Activated T-cell treated with anti-CD3 and anti-CD28 coated beads, Interleukin-2, amount 50 U/mL, for 48 hours (primary cell): ENCODE measurements around the gene ELAPOR1.

Experiments
- DNase-seq, 2 experiments: peaks; one replicate each; pipeline ENCODE4 v3.0.0-alpha.2; 2020

Gene ELAPOR1

DNA sequence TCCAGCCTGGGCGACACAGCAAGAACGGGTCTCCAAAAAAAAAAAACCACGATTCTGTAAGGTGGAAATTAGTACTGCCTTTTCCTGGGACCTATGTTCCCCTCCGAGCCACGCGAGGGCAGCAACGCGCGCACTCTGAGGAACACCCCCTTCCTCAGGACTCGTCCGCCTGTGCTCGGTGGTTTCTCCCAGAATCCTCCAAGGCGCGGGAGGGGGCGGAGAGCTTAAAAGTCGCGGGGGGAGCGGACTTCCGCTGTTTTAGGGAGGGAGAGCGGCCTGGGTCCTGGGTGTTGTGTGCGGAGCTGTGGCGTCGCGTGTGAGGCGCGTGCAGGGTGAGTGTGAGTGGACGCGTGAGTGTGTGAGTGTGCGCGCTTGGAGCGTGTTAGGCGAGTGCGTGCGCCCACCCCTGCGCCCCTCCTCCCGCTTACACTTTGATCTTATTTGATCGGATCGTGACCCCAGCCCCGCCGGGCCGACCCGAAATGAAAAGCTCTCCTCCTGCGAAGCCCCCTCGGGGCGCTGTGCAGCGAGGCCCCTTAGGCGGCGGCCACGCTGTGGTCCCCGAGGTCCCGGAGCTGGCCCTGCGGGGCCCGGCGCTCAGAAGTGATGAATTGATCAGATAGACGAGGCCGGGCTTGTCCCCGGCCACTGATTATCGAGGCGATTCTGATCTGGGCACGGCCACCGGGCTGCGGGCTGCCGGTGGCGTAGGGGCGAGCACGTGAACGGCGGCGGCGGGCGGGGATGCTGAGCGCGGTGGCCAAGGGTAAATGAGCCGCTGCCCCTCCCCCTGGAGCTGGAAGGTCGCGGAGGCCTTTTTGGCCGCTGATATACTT, 13.8 kb upstream of the ELAPOR1 start:
- peak; percentile 97 to 98 for DNase-seq

DNA sequence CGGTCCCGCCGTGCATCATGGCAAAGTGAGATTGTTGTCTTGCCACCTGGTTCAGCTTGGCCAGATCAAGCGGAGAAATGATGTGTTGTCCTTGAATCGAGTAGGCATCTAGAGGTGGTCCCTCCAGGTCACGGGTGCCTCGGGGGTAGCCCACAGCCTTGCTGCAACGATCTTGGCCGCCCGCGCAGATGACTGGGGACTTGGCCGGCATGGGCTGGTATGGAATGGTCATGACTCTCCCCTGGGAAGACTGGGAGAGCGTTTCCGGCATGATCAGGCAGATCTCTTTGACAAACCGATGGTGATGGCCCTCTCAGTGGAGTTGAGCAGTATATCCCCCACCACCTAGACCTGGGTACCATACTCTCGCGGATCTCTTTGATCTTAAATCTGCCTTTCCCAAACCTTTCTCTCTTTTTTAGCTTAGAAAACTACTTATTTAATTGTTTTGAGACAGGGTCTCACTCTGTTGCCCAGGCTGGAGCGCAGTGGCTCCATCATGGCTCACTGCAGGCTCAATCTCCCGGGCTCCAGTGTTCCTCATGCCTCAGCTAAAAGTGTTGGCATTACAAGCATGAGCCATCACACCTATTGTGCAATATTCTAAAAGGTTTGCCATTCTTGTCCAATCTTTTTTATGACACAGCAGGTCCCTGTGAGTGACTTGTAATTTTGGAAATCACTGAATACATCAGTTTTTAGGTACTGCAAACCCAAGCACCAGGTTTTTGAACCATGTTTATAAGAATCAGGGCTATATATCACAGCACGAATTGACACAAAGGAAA, 9.4 kb upstream of the ELAPOR1 start:
- DNase-seq: no peak

DNA sequence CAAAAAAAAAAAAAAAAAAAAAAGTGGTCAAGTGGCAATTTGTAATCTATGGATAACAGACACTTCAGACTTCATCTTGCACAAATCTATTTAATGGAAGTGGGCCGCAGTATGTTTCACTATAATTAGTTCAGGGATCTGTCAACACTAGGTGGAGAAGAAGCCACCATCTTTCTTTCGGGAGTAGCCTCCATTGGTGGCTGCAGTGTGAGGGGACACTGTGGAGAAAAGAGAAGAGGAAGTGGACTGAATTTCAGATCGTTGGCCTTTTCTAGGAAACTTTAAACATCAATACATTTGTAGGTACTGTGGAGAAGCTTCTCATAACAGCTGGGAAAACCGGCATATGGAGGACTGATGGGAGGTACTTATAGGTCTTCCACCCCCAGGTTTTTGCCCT, 8.0 kb upstream of the ELAPOR1 start:
- no peak for DNase-seq

DNA sequence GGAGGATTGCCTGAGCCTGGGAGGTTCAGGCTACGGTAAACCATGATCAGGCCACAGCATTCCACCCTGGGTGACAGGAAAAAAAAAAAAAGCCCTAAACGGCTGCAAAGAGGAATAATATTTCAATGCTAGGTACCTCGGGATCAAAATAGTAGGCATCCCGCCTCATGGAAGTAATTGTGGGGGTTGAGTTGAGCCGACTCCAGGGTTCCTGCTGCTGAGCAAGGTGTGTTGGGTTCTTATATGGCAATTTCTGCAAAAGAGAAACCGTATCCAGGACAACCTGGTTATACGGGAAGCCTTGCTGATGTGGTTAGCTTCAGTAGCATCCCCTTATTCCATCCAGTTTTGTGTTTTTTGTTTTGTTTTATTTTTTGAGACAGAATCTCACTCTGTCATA, 6.1 kb upstream of the ELAPOR1 start:
- DNase-seq: no peak

DNA sequence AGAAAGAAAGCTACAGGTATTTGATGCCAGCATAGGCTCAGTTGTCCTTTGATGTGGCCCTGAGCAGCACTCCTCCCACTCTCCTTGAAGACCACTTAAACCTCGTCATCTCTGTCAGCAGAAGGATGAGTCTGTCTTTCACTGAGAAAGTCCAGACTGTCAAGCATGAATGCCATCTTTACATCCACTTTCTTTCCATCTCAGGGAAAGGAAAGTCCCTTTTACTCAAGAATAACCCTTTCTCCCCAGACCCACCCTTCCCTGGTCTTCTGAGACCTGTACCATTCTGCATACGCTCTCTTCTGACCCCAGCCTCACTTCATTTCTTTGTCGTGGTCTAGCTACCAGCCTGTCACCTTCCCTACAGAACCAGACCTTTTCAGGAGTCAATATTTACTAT, 4.0 kb upstream of the ELAPOR1 start:
- no peak for DNase-seq

DNA sequence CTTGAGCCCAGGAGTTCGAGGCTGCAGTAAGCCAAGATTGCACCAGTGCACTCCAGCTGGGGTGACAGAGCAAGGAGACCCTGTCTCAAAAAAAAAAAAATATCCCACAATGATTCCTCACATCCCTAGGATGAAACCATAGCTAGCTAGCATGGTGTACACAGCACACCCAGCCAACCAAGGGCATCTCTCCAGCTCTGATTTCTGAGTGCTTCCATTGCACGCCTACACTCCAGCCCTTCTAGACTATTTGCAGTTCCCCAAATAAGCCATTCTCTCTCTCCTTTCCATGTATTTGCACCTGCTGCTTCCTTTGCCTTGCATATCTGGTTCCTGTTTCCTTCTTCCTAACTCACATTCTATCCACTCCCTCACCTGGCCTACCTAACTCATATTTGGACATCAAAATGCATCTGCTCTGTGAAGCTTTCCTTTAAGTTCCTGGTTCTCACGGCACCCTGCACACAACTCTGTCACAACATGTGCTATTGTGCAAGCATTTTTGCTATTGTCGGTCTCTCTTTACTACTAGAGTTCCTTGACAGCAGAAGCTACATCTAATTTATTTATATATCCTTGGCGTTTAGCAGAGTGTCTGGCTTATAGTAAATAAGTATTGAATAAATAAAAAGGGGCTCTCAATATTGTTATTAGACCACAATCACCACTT, 2.4 kb upstream of the ELAPOR1 start:
- DNase-seq: no peak

DNA sequence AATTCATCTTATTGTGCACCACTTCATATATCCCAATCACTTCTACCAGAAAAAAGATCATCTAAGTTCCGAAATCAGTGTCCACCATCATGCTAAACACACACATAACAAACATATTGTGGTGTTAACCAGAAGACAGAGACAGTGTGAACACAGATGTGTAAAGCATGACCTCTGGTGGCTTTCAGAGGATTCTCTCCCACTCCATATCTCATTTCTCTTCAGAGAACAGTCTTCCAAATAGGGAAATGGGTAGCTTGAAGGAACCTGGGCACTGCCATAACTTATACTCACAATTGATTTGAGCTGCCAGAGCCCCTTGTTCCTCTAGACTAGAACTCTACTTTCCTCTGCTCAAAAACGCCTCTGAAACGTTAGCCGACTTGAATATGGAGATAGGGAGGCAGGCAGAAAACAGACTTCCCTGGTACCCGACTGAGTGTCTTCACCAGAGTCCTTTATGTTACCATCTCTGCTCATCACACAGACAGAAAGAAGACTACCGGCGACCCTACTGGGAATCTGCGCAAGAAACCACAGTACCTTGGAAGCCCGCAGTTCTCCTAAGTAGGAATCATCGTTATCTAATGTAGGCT, 1.8 kb upstream of the ELAPOR1 start:
- no peak for DNase-seq

DNA sequence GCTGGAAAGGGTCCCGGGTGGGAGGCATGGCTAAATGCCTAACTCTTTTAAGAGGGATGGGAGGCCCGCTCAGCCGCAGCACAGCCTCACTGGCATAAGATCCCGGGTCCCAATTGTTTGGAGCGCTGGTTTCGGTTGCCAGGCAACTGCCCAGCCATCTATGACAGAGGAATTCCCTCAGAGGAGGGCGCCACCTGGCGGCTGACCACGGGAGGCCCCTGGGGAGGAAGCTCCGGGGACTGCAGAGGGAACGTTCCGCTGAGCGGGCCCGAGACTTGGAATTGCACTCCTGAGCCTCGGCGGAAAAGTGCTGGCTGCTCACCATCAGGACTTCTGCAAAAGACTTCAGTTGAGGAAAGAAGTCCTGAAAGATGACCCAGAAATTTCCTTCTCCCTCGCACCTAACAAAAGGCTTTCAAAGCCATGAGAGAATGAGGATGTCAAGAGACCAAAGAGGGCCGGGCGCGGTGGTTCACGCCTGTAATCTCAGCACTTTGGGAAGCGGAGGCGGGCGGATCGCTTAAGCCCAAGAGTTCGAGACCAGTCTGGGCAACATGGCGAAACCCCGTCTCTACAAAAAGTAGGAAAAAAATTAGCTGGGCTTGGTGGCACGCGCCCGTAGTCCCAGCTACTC, 1.1 kb upstream of the ELAPOR1 start:
- DNase-seq: peak; percentile 94 to 95

DNA sequence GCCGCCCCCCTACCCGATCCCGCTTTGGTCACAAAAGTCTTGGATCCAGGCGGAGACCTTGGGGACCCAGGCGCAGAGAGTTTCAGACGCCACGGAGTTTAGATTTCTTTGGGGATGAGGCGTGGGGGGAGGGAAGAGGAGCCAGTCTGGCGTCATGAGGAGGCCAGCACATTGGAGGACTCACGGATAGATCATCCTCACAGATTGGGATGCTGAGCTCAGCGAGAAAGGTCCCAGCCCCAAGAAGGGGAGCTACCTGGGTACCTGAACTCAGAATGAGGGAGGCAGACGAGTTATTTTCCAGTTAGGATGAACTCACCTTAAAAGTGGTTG, 393 bp downstream of the ELAPOR1 start:
- DNase-seq: no peak

DNA sequence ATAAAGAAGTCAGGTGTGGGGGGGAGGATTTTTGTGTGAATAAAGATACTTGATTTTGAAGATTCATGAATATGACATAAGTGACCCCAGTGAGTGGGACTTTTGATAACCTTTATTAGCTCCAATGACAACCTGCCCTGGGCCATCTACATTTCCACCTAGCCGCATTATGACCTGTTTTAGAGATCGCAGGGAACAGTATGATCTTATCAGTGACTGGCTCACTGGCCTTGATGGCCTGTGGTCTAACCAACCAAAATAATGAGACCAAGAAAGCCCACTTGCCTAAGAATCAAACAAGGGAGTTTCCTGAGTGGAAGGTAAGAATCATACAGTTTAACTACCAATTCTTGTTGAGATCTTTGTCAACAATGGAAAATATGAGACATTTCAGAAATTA, 1.8 kb downstream of the ELAPOR1 start:
- peak in 1 of 2 experiments; percentile 37 for DNase-seq

DNA sequence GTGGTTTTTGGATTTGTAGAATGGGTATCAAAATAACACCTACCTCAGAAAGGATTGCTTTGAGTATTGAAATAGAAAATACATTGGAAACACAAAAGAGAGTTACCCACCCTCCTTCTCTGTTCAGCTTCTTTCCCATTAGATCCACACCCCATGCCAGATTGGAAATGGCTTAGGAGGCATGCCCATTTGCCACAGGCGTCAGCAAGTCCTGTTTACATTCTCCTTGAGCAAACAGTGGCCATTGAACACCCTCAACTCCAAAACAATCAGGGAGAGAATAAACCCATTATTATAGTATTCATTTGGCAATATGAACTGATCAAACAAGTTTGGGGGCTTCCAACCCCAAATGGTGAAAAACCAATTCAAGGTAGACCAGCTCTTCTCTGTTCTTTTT, 2.4 kb downstream of the ELAPOR1 start:
- no peak for DNase-seq

DNA sequence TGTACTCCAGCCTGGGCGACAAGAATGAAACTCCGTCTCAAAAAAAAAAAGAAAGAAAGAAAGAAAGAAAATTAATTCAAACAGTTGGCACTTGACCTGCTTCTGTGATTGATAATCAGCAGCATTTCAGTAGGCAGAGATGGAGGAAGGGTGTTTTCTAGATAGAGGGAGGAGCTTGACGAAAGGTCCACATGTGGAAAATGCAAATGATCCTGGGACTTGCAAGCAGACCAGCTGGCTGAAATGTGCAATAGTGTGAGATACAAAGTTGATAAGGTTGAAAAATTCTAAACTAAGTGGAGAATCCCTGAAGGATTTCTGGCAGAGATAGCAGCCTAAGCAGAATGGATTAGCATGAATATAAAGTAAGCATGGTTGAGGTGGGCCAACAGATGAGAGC, 4.2 kb downstream of the ELAPOR1 start:
- DNase-seq: no peak

DNA sequence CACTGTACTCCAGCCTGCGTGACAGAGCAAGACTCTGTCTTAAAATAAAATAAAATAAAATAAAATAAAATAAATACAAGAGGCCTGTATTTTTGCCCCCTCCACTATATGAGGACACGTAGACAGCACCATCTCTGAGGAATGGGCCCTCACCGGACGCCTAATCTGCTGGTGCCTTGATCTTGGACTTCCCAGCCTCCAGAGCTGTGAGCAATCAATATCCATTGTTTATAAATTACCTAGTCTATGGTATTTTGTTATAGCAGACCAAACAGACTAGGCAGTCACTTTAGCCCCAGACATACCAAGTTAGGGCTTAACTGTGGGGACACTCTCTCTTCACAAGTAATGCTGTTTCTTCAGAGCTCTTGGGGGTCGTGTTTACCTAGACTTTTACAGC, 6.4 kb downstream of the ELAPOR1 start:
- no peak for DNase-seq

DNA sequence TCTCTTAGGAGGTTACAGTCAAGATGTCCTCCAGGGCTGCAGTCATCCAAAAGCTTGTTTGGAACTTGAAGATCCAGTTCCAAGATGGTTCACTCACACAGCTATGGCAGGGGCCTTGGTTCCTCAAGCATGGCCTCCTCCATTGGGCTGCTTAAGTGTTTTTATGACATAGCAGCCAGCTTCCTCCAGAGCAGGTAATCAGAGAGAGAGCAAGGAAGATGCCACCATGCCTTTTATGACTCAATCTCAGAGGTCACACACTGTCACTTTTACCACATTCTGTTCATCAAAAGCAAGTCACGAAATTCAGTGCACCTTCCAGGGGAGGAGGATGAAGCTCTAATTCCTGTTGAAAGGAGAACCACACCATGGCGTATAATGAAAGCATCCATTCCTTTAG, 17.1 kb downstream of the ELAPOR1 start:
- DNase-seq: no peak

DNA sequence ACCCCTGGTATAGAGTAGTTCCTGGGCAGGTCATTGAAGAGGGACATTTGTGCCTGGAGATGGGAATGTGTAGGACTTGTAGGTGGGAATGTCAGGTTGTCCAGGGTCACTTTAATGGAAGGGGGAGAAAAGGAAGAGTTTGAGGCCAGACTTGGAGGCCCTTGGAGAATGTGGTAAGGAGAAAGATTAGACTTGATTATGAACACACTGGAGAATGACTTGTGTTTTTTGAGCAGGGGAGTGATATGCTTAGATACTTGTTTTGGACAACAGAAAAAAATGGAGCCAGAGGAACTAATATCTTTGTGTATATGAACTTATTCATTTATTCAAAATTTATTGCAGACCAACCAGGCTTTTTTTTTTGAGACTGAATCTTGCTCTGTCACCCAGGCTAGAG, 17.9 kb downstream of the ELAPOR1 start:
- no peak for DNase-seq

DNA sequence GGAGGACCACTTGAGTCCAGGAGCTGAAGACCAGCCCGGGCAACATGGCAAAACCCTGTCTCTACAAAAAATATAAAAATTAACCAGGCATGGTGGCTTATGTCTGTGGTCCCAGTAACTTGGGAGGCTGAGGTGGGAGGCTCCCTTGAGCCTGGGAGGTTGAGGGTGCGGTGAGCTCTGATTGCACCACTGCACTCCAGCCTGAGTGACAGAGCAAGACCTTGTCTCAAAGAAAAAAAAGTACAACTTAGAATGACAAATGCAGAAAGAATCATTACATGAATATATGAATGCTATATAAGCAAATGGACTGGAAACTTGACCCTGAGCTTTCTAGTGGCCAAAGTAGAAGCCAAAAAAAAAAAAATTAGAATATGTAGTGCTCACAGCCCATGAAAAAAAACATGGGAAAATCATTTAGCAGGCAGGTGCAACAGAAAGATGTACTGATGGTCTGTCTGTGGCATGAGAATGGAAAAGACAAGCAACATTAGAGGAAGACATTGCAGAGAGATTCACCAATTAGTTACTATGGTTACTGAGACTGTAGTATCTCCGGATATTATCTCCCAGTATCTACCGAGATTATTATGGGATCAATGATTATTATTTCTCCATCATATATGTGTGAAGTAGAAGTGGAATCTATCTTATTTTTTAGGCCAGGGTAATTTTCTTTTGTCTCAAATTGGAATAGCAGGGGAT, 19.2 kb downstream of the ELAPOR1 start:
- DNase-seq: no peak

DNA sequence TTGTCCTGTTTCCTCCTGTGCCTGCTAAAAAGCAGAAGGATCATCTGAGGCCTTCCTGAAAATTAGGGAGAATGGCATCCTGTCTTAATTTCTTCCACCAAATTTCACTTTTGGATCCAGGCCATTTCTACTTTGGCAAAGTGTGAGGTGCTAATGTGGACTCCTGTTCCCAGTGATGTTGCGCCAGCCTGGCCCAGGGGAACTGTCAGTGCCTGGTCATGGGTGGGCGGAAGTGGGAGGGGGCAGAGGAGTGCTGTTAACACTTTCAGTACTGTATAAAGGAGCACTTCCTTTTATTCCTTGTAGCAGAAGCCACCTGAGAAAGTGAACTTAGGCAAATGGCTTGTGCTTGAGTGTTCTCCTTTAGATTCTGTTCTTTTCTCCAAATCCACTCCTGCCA, 19.9 kb downstream of the ELAPOR1 start:
- DNase-seq: no peak

DNA sequence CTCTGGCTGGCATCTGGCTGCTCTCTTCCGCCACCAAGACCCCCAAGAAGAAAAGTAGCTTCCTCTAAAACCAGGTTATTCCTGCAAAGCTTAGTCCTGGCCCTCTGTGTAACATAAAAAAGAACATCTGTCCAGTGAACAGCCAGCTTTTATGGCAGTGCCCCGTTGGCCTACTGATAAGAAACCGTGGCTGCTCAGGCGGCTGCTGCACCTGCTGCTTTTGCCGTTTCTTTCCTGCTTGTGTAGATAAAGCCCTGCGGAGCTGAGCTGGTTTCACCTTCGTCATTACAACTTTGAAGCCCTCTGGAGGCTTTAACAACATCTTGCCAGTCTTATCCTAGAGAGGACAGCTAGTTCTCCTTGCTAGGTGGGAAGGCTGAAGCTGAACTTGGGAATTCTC, 20.5 kb downstream of the ELAPOR1 start:
- no peak for DNase-seq

DNA sequence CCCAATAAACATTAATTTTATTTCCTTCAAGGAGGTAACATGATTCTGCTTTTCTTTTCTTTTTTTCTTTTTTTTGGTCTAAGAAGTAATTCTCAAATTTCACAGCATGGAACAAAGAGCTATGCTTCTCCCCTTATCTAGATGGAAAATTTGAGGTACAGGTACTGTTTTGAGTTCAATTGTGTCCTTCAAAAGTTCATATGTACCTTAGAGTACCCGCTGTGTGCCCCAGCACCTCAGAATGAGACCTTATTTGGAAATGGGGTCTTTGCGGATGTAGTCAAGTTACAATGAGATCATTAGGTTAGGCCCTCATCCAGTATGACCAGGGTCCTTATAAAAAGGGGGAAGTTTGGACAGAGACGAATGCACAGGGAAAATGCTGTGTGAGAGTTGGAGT, 22.0 kb downstream of the ELAPOR1 start:
- no peak for DNase-seq

DNA sequence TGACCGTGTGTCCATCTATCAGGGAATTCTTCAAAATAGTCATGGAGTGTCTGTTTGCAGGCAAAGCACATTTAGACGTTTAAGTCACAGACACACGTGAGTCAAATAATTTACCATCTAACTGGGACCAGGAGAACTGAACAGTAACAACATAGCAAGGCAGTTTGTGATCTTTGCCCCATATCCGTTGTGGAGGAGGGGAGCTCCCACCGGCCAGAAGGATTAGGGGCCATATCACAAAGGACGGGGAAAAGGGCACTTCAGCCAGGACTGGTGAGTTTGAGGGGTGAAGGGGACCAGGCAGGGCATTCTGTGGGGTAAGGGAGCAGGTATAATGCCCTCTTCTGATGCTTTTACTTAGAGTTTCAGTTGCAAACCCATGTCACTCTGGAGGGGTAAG, 22.9 kb downstream of the ELAPOR1 start:
- no peak for DNase-seq

DNA sequence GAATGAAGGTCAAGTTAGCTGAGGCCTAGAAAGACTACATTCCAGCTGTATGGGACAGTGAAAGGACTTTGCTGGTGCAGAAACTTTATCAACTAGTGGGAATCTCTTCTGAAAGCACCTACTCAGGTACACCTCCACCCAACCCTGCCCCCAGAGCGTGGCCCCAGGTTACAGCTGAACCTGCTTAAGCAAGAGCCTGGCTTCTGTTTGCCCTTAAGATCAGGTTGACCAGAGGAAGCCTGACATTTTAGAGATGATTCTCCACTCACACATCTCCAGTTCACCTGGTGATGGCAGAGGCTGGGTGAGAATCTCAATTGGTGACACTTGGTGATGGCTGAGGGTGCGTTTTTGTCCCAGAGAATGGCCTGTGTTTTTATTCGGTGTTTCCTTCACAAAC, 24.0 kb downstream of the ELAPOR1 start:
- no peak for DNase-seq

DNA sequence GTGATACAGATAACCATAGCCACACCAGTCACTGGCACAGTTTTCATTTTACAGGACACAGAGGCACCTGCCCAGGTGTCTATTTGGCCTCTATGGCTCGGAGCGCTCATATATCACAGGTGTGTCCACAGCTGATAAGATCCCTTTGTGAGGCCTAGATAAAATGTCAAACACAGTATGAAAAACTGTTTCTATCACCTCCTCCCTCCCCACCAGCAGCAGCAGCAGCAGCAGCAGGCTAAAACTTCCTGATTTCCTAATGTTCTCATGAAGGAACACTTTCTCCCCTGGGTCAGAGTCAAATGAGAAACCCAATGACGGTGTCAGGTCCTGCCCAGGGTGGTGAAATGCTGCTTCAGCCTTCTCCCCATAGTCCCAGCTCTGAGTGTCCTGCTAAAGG, 24.4 kb downstream of the ELAPOR1 start:
- no peak for DNase-seq
